K562 (cell line): Measurements from ENCODE around the gene CFAP54. TPM values are rescaled to one million over a fixed set of nuclear protein-coding genes. Genes with fewer than 3 reads are reported as not detected.
A peak's percentile ranks its signal among the peaks of the same experiment; 100 is the strongest.

ENCODE experiments used
- ATAC-seq: fragments of 200-7000 bp; cut with Tn5 transposase; 3 replicates; pipeline ENCODE4 v1.9.1; 2020; ENCODE audit warnings: moderate library complexity
- BruUV-seq: library from RNA; stranded (reverse); fragments of 400-500 nt; replicated peaks from 2 replicates; lab custom pipeline; 2021; lab: Mats Ljungman, UMichigan
- CTCF ChIA-PET: fragments of 300-600 bp; formaldehyde crosslinking; extraction: SDS; loops from one replicate; lab custom pipeline; 2021; ENCODE audit warnings: low intra/inter-chr PET ratio; lab: Yijun Ruan, JAX
- POLR2A ChIA-PET: fragments of 300-600, 350-650 bp; sonication (Branson Sonifier 250); formaldehyde crosslinking; extraction: SDS; loops from one replicate; lab custom pipeline; 2021; ENCODE audit warnings: antibody characterized with exemption, inconsistent platforms; lab: Yijun Ruan, JAX
- DNase-seq, 4 experiments: peaks; one replicate each; pipeline versions ENCODE4 v3.0.0 to v3.0.0-alpha.2; 2011 to 2018; ENCODE audit warnings: low spot score in 3 of 4, mixed read lengths in 3 of 4; ENCODE audit errors: extremely low read depth in 1 of 4
- FAIRE-seq: peaks from 2 replicates; lab custom pipeline; 2011; peaks lifted over from hg19 to GRCh38; lab: Jason Lieb, UNC
- H2AFZ ChIP-seq: 2 replicates; pipeline ENCODE4 v1.6.0; 2011; ENCODE audit warnings: low read depth, low read length, control low read depth, inconsistent platforms
- H3K27ac ChIP-seq: fragments of 200-600 bp; 3 replicates; pipeline ENCODE4 v1.8.0; 2011; ENCODE audit warnings: low read depth, mild to moderate bottlenecking, control low read depth, inconsistent platforms, low read length, moderate library complexity, mixed read lengths; ENCODE audit errors: extremely low read depth
- H3K27me3 ChIP-seq, 2 experiments: fragments of 300-600 bp in 1 of 2; 2 replicates in 1 of 2; 3 replicates in 1 of 2; pipeline versions ENCODE4 v1.6.0 to v1.8.0; 2011; ENCODE audit warnings: inconsistent platforms in 2 of 2, low read length in 2 of 2, mild to moderate bottlenecking in 1 of 2, mixed read lengths in 1 of 2, moderate library complexity in 1 of 2; ENCODE audit not compliant: control insufficient read depth in 2 of 2, insufficient read depth in 2 of 2
- H3K36me3 ChIP-seq: fragments of 300-600 bp; 3 replicates; pipeline ENCODE4 v1.8.0; 2011; ENCODE audit warnings: mild to moderate bottlenecking, low read length, inconsistent platforms; ENCODE audit not compliant: control insufficient read depth, insufficient read depth
- H3K4me1 ChIP-seq, 2 experiments: fragments of 200-600 bp in 1 of 2; replicated peaks in 1 of 2; 2 replicates in 1 of 2; 3 replicates in 1 of 2; pipeline versions ENCODE4 v1.5.1 to v1.8.0; 2011; ENCODE audit warnings: inconsistent platforms in 2 of 2, low read length in 2 of 2, mild to moderate bottlenecking in 1 of 2, mixed read lengths in 1 of 2, moderate library complexity in 1 of 2; ENCODE audit not compliant: control insufficient read depth in 2 of 2, insufficient read depth in 2 of 2
- H3K4me2 ChIP-seq: 2 replicates; pipeline ENCODE4 v1.6.1; 2011; ENCODE audit warnings: low read length, control low read depth, inconsistent platforms, mixed read lengths; ENCODE audit not compliant: insufficient read depth
- H3K4me3 ChIP-seq: fragments of 200-600 bp; sonication (generic), shearing (Covaris generic); 2 replicates; pipeline ENCODE4 v1.5.1; 2016; ENCODE audit warnings: control low read depth, inconsistent platforms
- H3K79me2 ChIP-seq: fragments of 200-600 bp; 3 replicates; pipeline ENCODE4 v1.8.0; 2011; ENCODE audit warnings: low read length, inconsistent platforms; ENCODE audit not compliant: control insufficient read depth, insufficient read depth
- H3K9ac ChIP-seq, 2 experiments: 2 replicates each; pipeline versions ENCODE4 v1.6.0 to v1.6.1; 2011; ENCODE audit warnings: low read depth in 2 of 2, low read length in 2 of 2, control low read depth in 1 of 2, inconsistent platforms in 1 of 2, mild to moderate bottlenecking in 1 of 2, mixed read lengths in 1 of 2; ENCODE audit not compliant: insufficient read depth in 1 of 2
- H3K9me1 ChIP-seq: one replicate; pipeline ENCODE4 v1.6.0; 2011; ENCODE audit warnings: inconsistent platforms, mild to moderate bottlenecking, low read length, moderate library complexity; ENCODE audit not compliant: control insufficient read depth, insufficient read depth
- H3K9me3 ChIP-seq: replicated peaks from 2 replicates; pipeline ENCODE4 v1.5.1; 2011; ENCODE audit warnings: low read depth, low read length, inconsistent platforms; ENCODE audit not compliant: control insufficient read depth, insufficient read depth
- H4K20me1 ChIP-seq: replicated peaks from 2 replicates; pipeline ENCODE4 v1.6.1; 2011; ENCODE audit warnings: low read length, inconsistent platforms, mixed read lengths; ENCODE audit not compliant: control insufficient read depth, insufficient read depth
- ARID3A ChIP-seq: IDR thresholded peaks from 2 replicates; pipeline ENCODE4 v1.6.1; 2012; ENCODE audit warnings: low read depth, low read length, improper control_type of control experiment, borderline replicate concordance
- DLX4 ChIP-seq: fragments of 250-450 bp; sonication (Bioruptor Pico); IDR thresholded peaks from 2 replicates; pipeline ENCODE4 v1.6.1; 2021; ENCODE audit warnings: mild to moderate bottlenecking
- EHMT2 ChIP-seq: fragments of 450-650 bp; IDR thresholded peaks from 2 replicates; pipeline ENCODE4 v1.6.1; 2018; ENCODE audit warnings: antibody characterized with exemption
- EWSR1 ChIP-seq: fragments of 450-650 bp; IDR thresholded peaks from 2 replicates; pipeline ENCODE4 v1.6.1; 2018; ENCODE audit warnings: borderline replicate concordance, mild to moderate bottlenecking, low read depth, moderate library complexity; ENCODE audit not compliant: partially characterized antibody
- GABPB2 ChIP-seq: fragments of 250-450 bp; sonication (Bioruptor Pico); conservative IDR thresholded peaks from 2 replicates; pipeline ENCODE4 v1.5.1; 2021; ENCODE audit warnings: mild to moderate bottlenecking
- KDM1A ChIP-seq, 2 experiments: fragments of 450-650 bp; IDR thresholded peaks; 2 replicates each; pipeline ENCODE4 v1.6.1; 2016; ENCODE audit warnings: mild to moderate bottlenecking in 2 of 2
- POLR2B ChIP-seq: fragments of 450-650 bp; IDR thresholded peaks from 2 replicates; pipeline ENCODE4 v1.6.1; 2018; ENCODE audit warnings: low read depth; ENCODE audit not compliant: partially characterized antibody
- SMAD1 ChIP-seq: fragments of 150-350 bp; IDR thresholded peaks from 2 replicates; pipeline ENCODE4 v1.6.1; 2014; ENCODE audit warnings: low read length, low read depth; ENCODE audit not compliant: partially characterized antibody
- STAG1 ChIP-seq: sonication (generic); formaldehyde crosslinking; IDR thresholded peaks from 2 replicates; pipeline ENCODE4 v1.5.0; 2020; ENCODE audit warnings: missing genetic modification reagents, borderline replicate concordance
- ZFP36 ChIP-seq: fragments of 150-350 bp; IDR thresholded peaks from 2 replicates; pipeline ENCODE4 v1.6.1; 2018; ENCODE audit warnings: low read length, low read depth; ENCODE audit not compliant: partially characterized antibody
- ZNF143 ChIP-seq: sonication (generic); formaldehyde crosslinking; IDR thresholded peaks from 2 replicates; pipeline ENCODE4 v1.9.0; 2022; ENCODE audit warnings: mild to moderate bottlenecking, missing genetic modification reagents
- ZNF23 ChIP-seq: fragments of 250-450 bp; sonication (Bioruptor Pico); IDR thresholded peaks from 2 replicates; pipeline ENCODE4 v1.4.0; 2020; ENCODE audit warnings: mild to moderate bottlenecking
- ZNF316 ChIP-seq: fragments of 450-650 bp; IDR thresholded peaks from 2 replicates; pipeline ENCODE4 v1.6.1; 2016
- ZNF696 ChIP-seq: fragments of 250-450 bp; sonication (Bioruptor Pico); conservative IDR thresholded peaks from 2 replicates; pipeline ENCODE4 v1.4.0; 2020; ENCODE audit warnings: mild to moderate bottlenecking, moderate library complexity
- ZNF76 ChIP-seq: fragments of 250-450 bp; sonication (Bioruptor Pico); IDR thresholded peaks from 2 replicates; pipeline ENCODE4 v1.4.0; 2020; ENCODE audit warnings: mild to moderate bottlenecking, moderate library complexity, borderline replicate concordance
- WGBS: fragments of 100-300 bp; shearing (Covaris generic); methylation state at CpG from one replicate; pipeline ENCODE4 v1.1.6; 2016; ENCODE audit warnings: low coverage, mixed read lengths; ENCODE audit not compliant: insufficient coverage; ENCODE audit errors: missing lambda C conversion rate; 5-methylcytosine and 5-hydroxymethylcytosine counted together
- in situ Hi-C: fragments of 300-500 bp; cut with MboI; formaldehyde crosslinking; loops from 4 replicates; pipeline ENCODE4 v1.15.0; 2018; ENCODE audit warnings: inconsistent platforms, mixed read lengths
- intact Hi-C: fragments of 100-400 bp; cut with micrococcal nuclease; formaldehyde crosslinking; loops from 2 replicates; pipeline ENCODE4 v1.14.2; 2022
- polyA plus RNA-seq, 8 experiments: library from polyadenylated mRNA; depleted of rRNA in 4 of 8; stranded (reverse) in 5 of 8; unstranded in 3 of 8; fragments of >200 nt; fragmentation: Nextera tagmentation in 2 of 8; fragmentation: Illumina TruSeq in 1 of 8; extraction: Ambion mirVana in 2 of 8; extraction: Trizol in 1 of 8; gene quantifications; 2 replicates each; pipeline versions ENCODE4 v1.2.1 to v1.2.3, GENCODE V29; 2011 to 2014; ENCODE audit warnings: inconsistent platforms in 1 of 8, missing spikeins in 1 of 8
- total RNA-seq, 7 experiments: library from RNA; depleted of rRNA in 6 of 7; stranded (reverse); fragments of >200 nt in 6 of 7; fragmentation: Illumina TruSeq in 2 of 7; extraction: Trizol in 2 of 7; gene quantifications; 2 replicates each; pipeline versions ENCODE4 v1.2.1 to v1.2.3, GENCODE V29; 2011 to 2021; ENCODE audit warnings: low replicate concordance in 1 of 7

Gene CFAP54
- total and polyA plus RNA-seq, 9 of the 15 experiments (the other 6 are each of a cell fraction or from before 2014, with no cell fraction given): 0.03 to 0.23 (median 0.10) TPM; not detected in 3

- H2AFZ ChIP-seq: no peak overlapping the region
- H3K4me2 ChIP-seq: no peak overlapping the region
- H3K36me3 ChIP-seq: no peaks in the 10 kb centered on the region
- no peak overlapping the region for H3K9ac ChIP-seq
- ATAC-seq (no peak), DNase-seq (no peak), FAIRE-seq (no peak)
- 2% methylated on average over 7 of the region's 7 CpGs for WGBS
- no peaks in the 10 kb centered on the region for H3K79me2 ChIP-seq
- in situ Hi-C loops (no loop called here), intact Hi-C loops (no loop called here)
- H3K4me1 ChIP-seq: no peaks in the 10 kb centered on the region
- H3K27me3 ChIP-seq: no peaks in the 10 kb centered on the region
- POLR2A ChIA-PET: no interaction called here
- H3K4me3 ChIP-seq: no peak overlapping the region
- CTCF ChIA-PET: no interaction called here
- no peaks in the 10 kb centered on the region for H3K9me3 ChIP-seq
- no peaks in the 10 kb centered on the region for H4K20me1 ChIP-seq
- BruUV-seq: no TSS peak
- no peak overlapping the region for H3K27ac ChIP-seq
- no peaks in the 10 kb centered on the region for H3K9me1 ChIP-seq
- TF ChIP-seq KDM1A (IDR thresholded peaks at IDR 0.05) (no peak), EHMT2 (no peak), GABPB2 (CRISPR knock-in tag) (no peak)
These were observed 334.9 kb downstream of the CFAP54 start for GRCh38 chr12:96824074-96824837.

GRCh38 chr12:96824838-96825236 lies 335.5 kb downstream of the CFAP54 start:
- in situ Hi-C loops: no loop called here
- Histone ChIP-seq H2AFZ (no peak overlapping the region), H3K27ac (no peak overlapping the region), H3K36me3 (no peaks in the 10 kb centered on the region), H3K9me1 (no peaks in the 10 kb centered on the region), H3K79me2 (no peaks in the 10 kb centered on the region), H3K9ac (no peak overlapping the region), H3K27me3 (no peaks in the 10 kb centered on the region), H3K4me2 (no peak overlapping the region), H3K4me3 (no peak overlapping the region), H4K20me1 (no peaks in the 10 kb centered on the region), H3K9me3 (no peaks in the 10 kb centered on the region), H3K4me1 (no peaks in the 10 kb centered on the region)
- ATAC-seq (no peak), FAIRE-seq (no peak), DNase-seq (no peak)
- no TSS peak for BruUV-seq
- intact Hi-C loops: no loop called here
- no peak for TF ChIP-seq ZNF23 (CRISPR knock-in tag)
- no peak for TF ChIP-seq DLX4
- TF ChIP-seq ZNF143 (CRISPR knock-in tag): no peak
- no peak for TF ChIP-seq POLR2B
- no peak for TF ChIP-seq EWSR1
- no peak for TF ChIP-seq ARID3A
- TF ChIP-seq STAG1 (CRISPR knock-in tag): no peak
- TF ChIP-seq ZFP36: peak; percentile 13
- peak; percentile 18; the same call in 1 of the 2 replicates for TF ChIP-seq ZNF316
- TF ChIP-seq ZNF76 (CRISPR knock-in tag): no peak
- no peak for TF ChIP-seq ZNF696 (CRISPR knock-in tag)
- TF ChIP-seq SMAD1: no peak
- 18% methylated on average over 2 of the region's 2 CpGs for WGBS
- ChIA-PET POLR2A (no interaction called here), CTCF (no interaction called here)
